ENCODE data around the gene COMMD7.

The COMMD7 gene

GRCh38 chr20:32743237-32744112, at the start of gene COMMD7:
Gene COMMD7 (minus strand): TSS chr20:32743467. CDS start chr20:32743391, 76 bp downstream.
- DNase-seq (ENCODE audit: low read depth in 1 of 2, low spot score in 1 of 2) = peak; percentile 40 to 51

- no peak for DNase-seq (ENCODE audit: low read depth in 1 of 2, low spot score in 1 of 2)
Measured at GRCh38 chr20:32792731-32793458, 49.6 kb upstream of the COMMD7 start.

- DNase-seq (ENCODE audit: low read depth in 1 of 2, low spot score in 1 of 2) = no peak
Measured at GRCh38 chr20:32792316-32792715, 49.0 kb upstream of the COMMD7 start.

GRCh38 chr20:32790751-32791057, 47.4 kb upstream of the COMMD7 start:
- no peak for DNase-seq (ENCODE audit: low read depth in 1 of 2, low spot score in 1 of 2)

GRCh38 chr20:32789896-32790750, 46.9 kb upstream of the COMMD7 start:
- DNase-seq (ENCODE audit: low read depth in 1 of 2, low spot score in 1 of 2) = peak; percentile 41 to 70

- no peak for DNase-seq (ENCODE audit: low read depth in 1 of 2, low spot score in 1 of 2)
Measured at GRCh38 chr20:32787168-32787567, 43.9 kb upstream of the COMMD7 start.

GRCh38 chr20:32786059-32786760, 42.9 kb upstream of the COMMD7 start:
- DNase-seq (ENCODE audit: low read depth in 1 of 2, low spot score in 1 of 2) = no peak

- no peak for DNase-seq (ENCODE audit: low read depth in 1 of 2, low spot score in 1 of 2)
Measured at GRCh38 chr20:32784369-32785080, 41.3 kb upstream of the COMMD7 start.

GRCh38 chr20:32780749-32781655, 37.7 kb upstream of the COMMD7 start:
- DNase-seq (ENCODE audit: low read depth in 1 of 2, low spot score in 1 of 2) = no peak

GRCh38 chr20:32780278-32780677, 37.0 kb upstream of the COMMD7 start:
- no peak for DNase-seq (ENCODE audit: low read depth in 1 of 2, low spot score in 1 of 2)

GRCh38 chr20:32779500-32780211, 36.4 kb upstream of the COMMD7 start:
- no peak for DNase-seq (ENCODE audit: low read depth in 1 of 2, low spot score in 1 of 2)

GRCh38 chr20:32777177-32777956, 34.1 kb upstream of the COMMD7 start:
- no peak for DNase-seq (ENCODE audit: low read depth in 1 of 2, low spot score in 1 of 2)

- no peak for DNase-seq (ENCODE audit: low read depth in 1 of 2, low spot score in 1 of 2)
Measured at GRCh38 chr20:32775336-32775991, 32.2 kb upstream of the COMMD7 start.

GRCh38 chr20:32773855-32774254, 30.6 kb upstream of the COMMD7 start:
- DNase-seq (ENCODE audit: low read depth in 1 of 2, low spot score in 1 of 2) = no peak

- no peak for DNase-seq (ENCODE audit: low read depth in 1 of 2, low spot score in 1 of 2)
Measured at GRCh38 chr20:32773223-32773622, 30.0 kb upstream of the COMMD7 start.

GRCh38 chr20:32772046-32772445, 28.8 kb upstream of the COMMD7 start:
- DNase-seq (ENCODE audit: low read depth in 1 of 2, low spot score in 1 of 2) = no peak
